Measurements from ENCODE around the gene MTMR3.
"Not testable (repeated sequence)": the region's sequence is repeated elsewhere in the genome, so short reads cannot be mapped to it uniquely, and the experiment has no call there.

The MTMR3 gene

GRCh38 chr22:29848111-29848510 is 34.9 kb upstream of the MTMR3 start:
- DNase-seq (no peak), ATAC-seq (ENCODE audit: insufficient read depth, low read depth) (no peak)
- no peak for TF ChIP-seq EZH2 (IDR thresholded peaks at IDR 0.05; ENCODE audit: borderline replicate concordance, low read depth, low read length, severe bottlenecking)
- H3K36me3 ChIP-seq (ENCODE audit: insufficient read depth, low read length): no peaks in the 10 kb centered on the region
- H3K27me3 ChIP-seq (ENCODE audit: insufficient read depth, low read length, poor library complexity): no peaks in the 10 kb centered on the region
- no peak overlapping the region for H3K4me2 ChIP-seq (ENCODE audit: insufficient read depth, low read length)
- H3K27ac ChIP-seq (ENCODE audit: low read length): no peak overlapping the region
- H2AFZ ChIP-seq (ENCODE audit: low read depth, low read length): no peak overlapping the region
- no peaks in the 10 kb centered on the region for H4K20me1 ChIP-seq (ENCODE audit: insufficient read depth, low read length)
- H3K79me2 ChIP-seq (ENCODE audit: insufficient read depth, low read length): no peaks in the 10 kb centered on the region
- no peak overlapping the region for H3K9ac ChIP-seq (ENCODE audit: low read depth, low read length)
- no peak overlapping the region for H3K4me3 ChIP-seq (ENCODE audit: low read depth in 1 of 2, low read length in 2 of 2)
- no peaks in the 10 kb centered on the region for H3K4me1 ChIP-seq (ENCODE audit: insufficient read depth, low read length)
- no peaks in the 10 kb centered on the region for H3K9me3 ChIP-seq (ENCODE audit: insufficient read depth, low read length, severe bottlenecking)

DNA sequence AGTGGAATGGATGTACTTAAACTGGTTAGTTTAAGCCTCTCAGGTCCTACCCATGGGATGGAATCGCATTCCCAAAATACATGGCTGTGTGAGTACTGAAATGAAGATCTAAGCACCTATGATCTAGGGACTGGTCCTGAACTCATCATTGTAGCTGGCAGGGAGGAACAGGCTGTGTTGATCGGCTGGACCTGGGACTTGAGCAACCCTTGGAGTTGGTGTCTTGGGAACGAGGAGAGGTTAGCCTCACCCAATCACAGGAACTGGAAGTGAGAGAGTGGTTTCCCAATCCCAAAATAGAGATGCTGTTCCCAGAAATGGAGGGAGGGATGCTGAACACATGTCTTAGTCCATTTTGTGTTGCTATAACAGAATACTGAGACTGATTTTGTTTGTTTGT is 28.5 kb upstream of the MTMR3 start:
- H4K20me1 ChIP-seq (ENCODE audit: insufficient read depth, low read length): no peaks in the 10 kb centered on the region
- DNase-seq (no peak), ATAC-seq (ENCODE audit: insufficient read depth, low read depth) (no peak)
- no peak overlapping the region for H3K4me3 ChIP-seq (ENCODE audit: low read depth in 1 of 2, low read length in 2 of 2)
- no peaks in the 10 kb centered on the region for H3K27me3 ChIP-seq (ENCODE audit: insufficient read depth, low read length, poor library complexity)
- H3K4me2 ChIP-seq (ENCODE audit: insufficient read depth, low read length): no peak overlapping the region
- no peak overlapping the region for H3K9ac ChIP-seq (ENCODE audit: low read depth, low read length)
- H3K27ac ChIP-seq (ENCODE audit: low read length): no peak overlapping the region
- no peaks in the 10 kb centered on the region for H3K36me3 ChIP-seq (ENCODE audit: insufficient read depth, low read length)
- no peaks in the 10 kb centered on the region for H3K79me2 ChIP-seq (ENCODE audit: insufficient read depth, low read length)
- H3K9me3 ChIP-seq (ENCODE audit: insufficient read depth, low read length, severe bottlenecking): no peaks in the 10 kb centered on the region
- TF ChIP-seq CTCF (IDR thresholded peaks at IDR 0.05; ENCODE audit: borderline replicate concordance, extremely low read depth, low read length, poor library complexity, severe bottlenecking) (no peak), EZH2 (IDR thresholded peaks at IDR 0.05; ENCODE audit: borderline replicate concordance, low read depth, low read length, severe bottlenecking) (no peak)
- H2AFZ ChIP-seq (ENCODE audit: low read depth, low read length): no peak overlapping the region
- no peaks in the 10 kb centered on the region for H3K4me1 ChIP-seq (ENCODE audit: insufficient read depth, low read length)

DNA sequence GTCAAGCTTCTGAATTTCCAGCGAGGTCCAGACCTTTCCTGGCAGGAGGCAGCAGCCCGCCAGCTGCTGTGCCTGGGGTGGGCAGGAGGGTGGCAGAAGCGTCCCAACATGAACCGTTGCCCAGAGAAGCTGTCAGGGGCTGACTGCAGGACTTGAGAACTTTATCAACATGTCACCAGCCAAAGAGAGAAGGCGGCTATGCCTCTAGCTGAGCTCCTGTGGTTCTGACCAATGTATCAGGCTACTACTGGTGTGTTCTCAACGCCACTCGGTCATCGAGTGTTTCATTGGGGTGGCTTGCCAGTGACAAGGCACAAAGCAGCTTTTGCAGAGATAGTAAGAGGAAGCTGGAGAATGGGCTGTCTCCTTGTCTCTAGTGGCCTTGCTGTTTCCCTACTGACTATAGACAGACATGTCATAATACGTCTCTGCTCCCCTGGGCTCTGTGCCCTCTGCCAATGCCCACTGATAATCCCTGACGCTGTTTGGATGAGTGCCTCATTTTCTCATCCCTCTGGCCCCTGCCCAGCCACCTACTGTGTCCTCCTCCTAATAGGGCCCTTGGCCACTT is 27.3 kb upstream of the MTMR3 start:
- TF ChIP-seq CTCF (IDR thresholded peaks at IDR 0.05; ENCODE audit: borderline replicate concordance, extremely low read depth, low read length, poor library complexity, severe bottlenecking): no peak
- no peak for TF ChIP-seq EZH2 (IDR thresholded peaks at IDR 0.05; ENCODE audit: borderline replicate concordance, low read depth, low read length, severe bottlenecking)
- Histone ChIP-seq H2AFZ (ENCODE audit: low read depth, low read length) (no peak overlapping the region), H3K9ac (ENCODE audit: low read depth, low read length) (no peak overlapping the region), H3K4me3 (ENCODE audit: low read depth in 1 of 2, low read length in 2 of 2) (no peak overlapping the region), H3K9me3 (ENCODE audit: insufficient read depth, low read length, severe bottlenecking) (no peaks in the 10 kb centered on the region), H3K4me1 (ENCODE audit: insufficient read depth, low read length) (no peaks in the 10 kb centered on the region), H4K20me1 (ENCODE audit: insufficient read depth, low read length) (no peaks in the 10 kb centered on the region), H3K79me2 (ENCODE audit: insufficient read depth, low read length) (no peaks in the 10 kb centered on the region), H3K27ac (ENCODE audit: low read length) (no peak overlapping the region), H3K4me2 (ENCODE audit: insufficient read depth, low read length) (no peak overlapping the region), H3K27me3 (ENCODE audit: insufficient read depth, low read length, poor library complexity) (no peaks in the 10 kb centered on the region), H3K36me3 (ENCODE audit: insufficient read depth, low read length) (no peaks in the 10 kb centered on the region)
- ATAC-seq (ENCODE audit: insufficient read depth, low read depth) (no peak), DNase-seq (no peak)

- Histone ChIP-seq H2AFZ (ENCODE audit: low read depth, low read length) (no peak overlapping the region), H3K4me1 (ENCODE audit: insufficient read depth, low read length) (no peaks in the 10 kb centered on the region), H3K4me2 (ENCODE audit: insufficient read depth, low read length) (no peak overlapping the region), H3K9ac (ENCODE audit: low read depth, low read length) (no peak overlapping the region), H3K27me3 (ENCODE audit: insufficient read depth, low read length, poor library complexity) (no peaks in the 10 kb centered on the region), H3K36me3 (ENCODE audit: insufficient read depth, low read length) (no peaks in the 10 kb centered on the region), H3K79me2 (ENCODE audit: insufficient read depth, low read length) (no peaks in the 10 kb centered on the region), H3K27ac (ENCODE audit: low read length) (no peak overlapping the region), H4K20me1 (ENCODE audit: insufficient read depth, low read length) (no peaks in the 10 kb centered on the region), H3K4me3 (ENCODE audit: low read depth in 1 of 2, low read length in 2 of 2) (no peak overlapping the region), H3K9me3 (ENCODE audit: insufficient read depth, low read length, severe bottlenecking) (no peaks in the 10 kb centered on the region)
- TF ChIP-seq EZH2 (IDR thresholded peaks at IDR 0.05; ENCODE audit: borderline replicate concordance, low read depth, low read length, severe bottlenecking) (no peak), CTCF (IDR thresholded peaks at IDR 0.05; ENCODE audit: borderline replicate concordance, extremely low read depth, low read length, poor library complexity, severe bottlenecking) (no peak)
- ATAC-seq (ENCODE audit: insufficient read depth, low read depth) (no peak), DNase-seq (no peak)
Observed at GRCh38 chr22:29856496-29856895, 26.5 kb upstream of the MTMR3 start.

- H3K9ac ChIP-seq (ENCODE audit: low read depth, low read length); H3K9me3 ChIP-seq (ENCODE audit: insufficient read depth, low read length, severe bottlenecking); H4K20me1 ChIP-seq (ENCODE audit: insufficient read depth, low read length); H2AFZ ChIP-seq (ENCODE audit: low read depth, low read length); H3K36me3 ChIP-seq (ENCODE audit: insufficient read depth, low read length); H3K4me3 ChIP-seq (ENCODE audit: low read depth in 1 of 2, low read length in 2 of 2); H3K4me2 ChIP-seq (ENCODE audit: insufficient read depth, low read length); DNase-seq; H3K27me3 ChIP-seq (ENCODE audit: insufficient read depth, low read length, poor library complexity); H3K4me1 ChIP-seq (ENCODE audit: insufficient read depth, low read length); H3K27ac ChIP-seq (ENCODE audit: low read length); ATAC-seq (ENCODE audit: insufficient read depth, low read depth); H3K79me2 ChIP-seq (ENCODE audit: insufficient read depth, low read length): not testable (repeated sequence)
Observed at GRCh38 chr22:29859030-29859429, 23.9 kb upstream of the MTMR3 start.
